Cardiac fibroblast (primary cell): ENCODE data around the gene ZNF423.

ENCODE experiments used
- DNase-seq, 2 donors: peaks; one replicate each; pipeline versions ENCODE4 v3.0.0 to v3.0.0-alpha.2; 2010; ENCODE audit warnings: low read depth in 2 of 2
- H3K4me3 ChIP-seq, 2 donors: replicated peaks in 1 of 2; 1 replicate in 1 of 2; 2 replicates in 1 of 2; pipeline ENCODE4 v1.5.1; 2011; ENCODE audit warnings: low read depth in 2 of 2, low read length in 2 of 2, mild to moderate bottlenecking in 2 of 2, moderate library complexity in 1 of 2
- CTCF ChIP-seq: IDR thresholded peaks from one replicate; pipeline ENCODE4 v1.5.1; 2011; ENCODE audit warnings: low read depth, mild to moderate bottlenecking, low read length, inconsistent platforms

The ZNF423 gene

DNA sequence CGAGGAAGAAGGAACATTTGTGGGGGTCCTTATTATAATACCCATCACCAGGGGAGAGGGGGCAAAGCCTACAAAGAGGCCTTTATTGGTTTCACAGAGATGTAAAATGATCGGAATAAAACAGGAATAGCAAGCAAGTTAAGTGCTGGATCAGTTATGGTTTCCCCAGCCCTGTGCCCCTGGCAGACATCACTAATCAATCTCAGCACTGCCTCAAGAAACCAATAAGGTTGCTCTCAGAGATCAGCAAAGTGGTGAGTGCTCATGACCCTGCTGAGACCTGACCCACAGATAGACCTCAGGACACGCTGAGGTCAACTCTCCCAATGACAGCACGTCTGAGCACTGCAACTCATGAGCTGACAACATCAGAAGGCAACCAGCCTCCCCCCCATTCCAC lies 66.3 kb downstream of the ZNF423 start:
- no peak for TF ChIP-seq CTCF
- no peak for DNase-seq
- H3K4me3 ChIP-seq = no peak overlapping the region

DNA sequence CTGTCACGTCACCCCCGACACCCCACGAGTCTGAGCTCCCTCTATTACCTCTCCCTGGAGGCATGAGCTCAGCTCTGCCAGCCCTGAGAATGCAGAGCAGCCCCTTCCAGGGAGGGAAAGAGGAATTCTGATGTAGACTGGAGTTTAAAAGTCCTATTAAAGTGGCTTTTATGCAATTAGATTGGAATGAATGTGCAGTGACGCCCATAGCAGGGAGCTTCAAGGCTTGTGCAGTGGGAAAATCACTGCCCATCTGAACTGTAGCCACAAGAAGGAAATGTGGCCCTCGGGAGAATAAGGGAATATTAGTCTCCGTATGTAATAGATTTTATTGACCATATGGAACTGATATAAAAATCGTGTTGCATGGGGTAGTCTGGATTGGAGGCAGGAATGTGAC lies 66.9 kb downstream of the ZNF423 start:
- no peak overlapping the region for H3K4me3 ChIP-seq
- no peak for TF ChIP-seq CTCF
- DNase-seq = no peak

- no peak for TF ChIP-seq CTCF
- peak in 1 of 2 donors; percentile 62 for DNase-seq
- H3K4me3 ChIP-seq = no peak overlapping the region
Observed at GRCh38 chr16:49788572-49788971, 67.3 kb downstream of the ZNF423 start.

DNA sequence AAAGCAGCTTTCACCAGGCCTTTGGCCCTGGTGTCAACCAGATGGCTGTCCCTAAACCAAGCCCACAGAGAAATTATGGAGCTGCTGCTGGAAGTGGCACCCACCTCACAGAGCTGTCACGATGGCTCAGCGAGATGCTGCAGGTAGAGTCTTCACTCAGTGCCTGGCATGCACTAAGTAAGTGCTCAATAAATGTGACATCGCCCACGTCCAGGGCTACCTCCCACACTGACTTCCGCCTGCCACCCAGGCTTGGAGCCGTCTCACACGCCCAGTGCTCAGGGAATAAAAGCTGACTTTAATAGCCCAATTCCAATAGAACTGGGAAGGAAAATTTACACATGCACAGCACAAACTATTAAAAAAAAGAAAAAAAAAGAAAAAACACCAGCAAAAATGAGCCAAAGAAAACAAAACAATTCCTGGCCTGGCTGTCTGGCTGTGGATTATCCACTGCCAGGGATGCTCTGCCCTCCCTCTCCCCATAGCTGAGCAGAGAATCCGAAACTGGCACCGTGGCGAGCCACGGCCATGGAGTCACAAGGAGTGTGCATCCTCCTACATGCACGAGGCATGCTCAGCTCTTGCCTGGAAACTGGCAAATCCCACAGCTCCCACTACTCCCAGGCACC lies 68.9 kb downstream of the ZNF423 start:
- no peak for TF ChIP-seq CTCF
- H3K4me3 ChIP-seq = no peak overlapping the region
- DNase-seq = no peak

GRCh38 chr16:49785970-49786369 lies 69.9 kb downstream of the ZNF423 start:
- H3K4me3 ChIP-seq = no peak overlapping the region
- no peak for DNase-seq
- TF ChIP-seq CTCF = no peak

DNA sequence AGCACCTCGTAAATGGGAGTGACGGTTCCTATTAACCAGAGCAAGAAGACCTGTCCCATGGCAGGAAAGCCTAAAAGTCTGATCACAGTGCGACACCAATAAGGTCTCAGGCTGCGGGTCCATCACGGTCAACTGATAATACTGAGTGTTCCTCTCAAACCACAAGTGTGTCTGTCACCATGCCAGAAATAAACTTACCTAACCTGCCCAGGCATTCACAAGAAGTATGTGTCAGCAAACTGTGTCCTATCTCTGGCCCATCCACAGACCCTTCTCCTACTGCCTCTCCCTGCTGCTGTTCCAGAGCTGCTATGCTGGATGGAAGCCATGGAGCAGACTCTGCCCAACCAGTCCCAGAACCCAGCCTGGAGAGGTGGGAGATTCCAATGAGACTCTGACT lies 73.5 kb downstream of the ZNF423 start:
- DNase-seq = no peak

More for the DNA sequence above, 73.5 kb downstream of the ZNF423 start:
- no peak for TF ChIP-seq CTCF
- H3K4me3 ChIP-seq = no peak overlapping the region
